Caco-2 (cell line): ENCODE results near the gene RILP. TPM values are rescaled to one million over a fixed set of nuclear protein-coding genes. Genes with fewer than 3 reads are reported as not detected.

Experiments
- BruUV-seq: library from RNA; stranded (reverse); fragments of 400-500 nt; replicated peaks from 2 replicates; lab custom pipeline; 2021; lab: Mats Ljungman, UMichigan
- CTCF ChIA-PET: fragments of 300-600 bp; sonication (Branson Sonifier 250); formaldehyde crosslinking; loops from one replicate; lab custom pipeline; 2022; ENCODE audit warnings: antibody characterized with exemption; lab: Charles Lee
- POLR2A ChIA-PET: fragments of 300-600 bp; sonication (Branson Sonifier 250); formaldehyde crosslinking; loops from one replicate; lab custom pipeline; 2022; ENCODE audit warnings: antibody characterized with exemption; lab: Charles Lee
- DNase-seq, 2 experiments: peaks; one replicate each; pipeline versions ENCODE4 v3.0.0 to v3.0.0-alpha.2; 2020 to 2022
- H3K27me3 ChIP-seq: replicated peaks from 2 replicates; pipeline ENCODE4 v1.6.0; 2011; ENCODE audit warnings: low read length; ENCODE audit not compliant: control insufficient read depth, insufficient read depth
- H3K36me3 ChIP-seq: 2 replicates; pipeline ENCODE4 v1.5.1; 2011; ENCODE audit warnings: low read length; ENCODE audit not compliant: control insufficient read depth, insufficient read depth
- H3K4me1 ChIP-seq: fragments of 250-450 bp; sonication (Bioruptor Pico); 2 replicates; pipeline ENCODE4 v1.5.1; 2020; ENCODE audit warnings: mild to moderate bottlenecking
- H3K4me3 ChIP-seq: 2 replicates; pipeline ENCODE4 v1.5.1; 2011; ENCODE audit warnings: low read depth, mild to moderate bottlenecking, control low read depth, low read length
- H3K9me3 ChIP-seq: fragments of 250-450 bp; sonication (Bioruptor Pico); 2 replicates; pipeline ENCODE4 v1.5.1; 2020; ENCODE audit warnings: mild to moderate bottlenecking, moderate library complexity
- H3K27ac Mint-ChIP-seq: one replicate; pipeline ENCODE4 v1.8.0; 2022; ENCODE audit warnings: mixed read lengths; ENCODE audit not compliant: unreplicated experiment
- H3K27me3 Mint-ChIP-seq: one replicate; pipeline ENCODE4 v1.8.0; 2022; ENCODE audit warnings: mixed read lengths; ENCODE audit not compliant: insufficient read depth, unreplicated experiment
- H3K36me3 Mint-ChIP-seq: one replicate; pipeline ENCODE4 v1.8.0; 2022; ENCODE audit warnings: mild to moderate bottlenecking, mixed read lengths; ENCODE audit not compliant: insufficient read depth, unreplicated experiment
- H3K4me1 Mint-ChIP-seq: one replicate; pipeline ENCODE4 v1.8.0; 2022; ENCODE audit warnings: low read depth, mixed read lengths; ENCODE audit not compliant: unreplicated experiment
- H3K4me3 Mint-ChIP-seq: one replicate; pipeline ENCODE4 v1.8.0; 2022; ENCODE audit warnings: mild to moderate bottlenecking, moderate library complexity, mixed read lengths; ENCODE audit not compliant: unreplicated experiment
- H3K9me3 Mint-ChIP-seq: one replicate; pipeline ENCODE4 v1.8.0; 2022; ENCODE audit warnings: mixed read lengths; ENCODE audit not compliant: unreplicated experiment
- intact Hi-C: fragments of 100-400 bp; cut with micrococcal nuclease; formaldehyde crosslinking; loops from one replicate; pipeline ENCODE4 v1.10.0; 2022; ENCODE audit not compliant: unreplicated experiment
- total RNA-seq: library from RNA; stranded (reverse); gene quantifications from 2 replicates; pipeline ENCODE4 v1.2.3, GENCODE V29; 2022
- TF ChIP-seq, protein P1 (sequence below), 2 experiments: fragments of 200-600 bp in 1 of 2; IDR thresholded peaks; 1 replicate in 1 of 2; 2 replicates in 1 of 2; pipeline versions ENCODE4 v1.5.1 to v1.8.0; 2011 to 2022; ENCODE audit warnings: antibody characterized with exemption in 1 of 2, control low read depth in 1 of 2, inconsistent platforms in 1 of 2, low read depth in 1 of 2, low read length in 1 of 2, mild to moderate bottlenecking in 1 of 2, moderate library complexity in 1 of 2; ENCODE audit not compliant: insufficient read depth in 1 of 2, severe bottlenecking in 1 of 2, unreplicated experiment in 1 of 2

The RILP gene
- total RNA-seq, 1 experiment from 2014 or later, result 4.2 TPM

DNA sequence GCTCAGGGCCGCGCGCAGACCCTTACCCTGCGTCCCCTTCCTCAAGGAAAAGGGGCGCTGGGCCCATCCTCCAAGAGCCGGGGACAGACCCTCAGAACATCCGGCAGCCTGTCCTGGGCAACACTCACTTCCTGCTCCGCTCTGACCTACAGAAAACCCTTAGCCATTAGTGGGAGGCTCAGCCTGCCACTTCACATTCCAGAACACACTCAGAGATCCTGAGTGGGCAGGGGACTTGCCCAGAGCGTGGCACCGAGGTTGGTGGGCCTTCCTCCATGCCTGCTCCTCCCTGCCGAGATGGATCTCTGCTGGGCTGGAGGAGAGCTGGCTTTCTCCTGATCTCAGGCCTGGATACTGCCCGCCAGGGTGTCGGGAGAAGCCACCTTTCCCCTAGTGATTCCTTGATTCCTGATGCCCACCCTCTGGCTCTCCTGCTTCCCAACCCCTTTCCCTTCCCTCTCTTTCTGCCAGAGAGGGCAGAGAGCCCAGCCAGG, 5.6 kb downstream of the RILP start:
- Histone ChIP-seq H3K27me3 (no peaks in the 10 kb centered on the region), H3K36me3 (no peaks in the 10 kb centered on the region; the same call in 1 of the 2 replicates), H3K4me3 (peak overlapping the region; percentile 60), H3K4me1 (peaks cover 13% of the 10 kb centered on the region; the same call in 1 of the 2 replicates), H3K9me3 (no peaks in the 10 kb centered on the region)
- Mint-ChIP-seq H3K4me1 (no peaks in the 10 kb centered on the region), H3K4me3 (peak overlapping the region; percentile 79), H3K27ac (no peak overlapping the region), H3K9me3 (no peaks in the 10 kb centered on the region), H3K36me3 (peaks cover 9% of the 10 kb centered on the region), H3K27me3 (no peaks in the 10 kb centered on the region)
- POLR2A ChIA-PET, result interaction anchor here (1.2 kb wide), 1 partner anchor 73 kb away, joined by 4 read pairs; no protein-coding TSS in a partner anchor
- intact Hi-C loops, result loop anchor here (1.0 kb wide), 1 partner anchor 16 kb away; the partner anchor contains the start of gene SLC43A2
- DNase-seq, result no peak
- CTCF ChIA-PET, result interaction anchor here (0.6 to 1.2 kb wide), 5 partner anchors 14 to 273 kb away, joined by 3 to 7 read pairs (median 3); no protein-coding TSS in a partner anchor
- TF ChIP-seq, protein P1, sequence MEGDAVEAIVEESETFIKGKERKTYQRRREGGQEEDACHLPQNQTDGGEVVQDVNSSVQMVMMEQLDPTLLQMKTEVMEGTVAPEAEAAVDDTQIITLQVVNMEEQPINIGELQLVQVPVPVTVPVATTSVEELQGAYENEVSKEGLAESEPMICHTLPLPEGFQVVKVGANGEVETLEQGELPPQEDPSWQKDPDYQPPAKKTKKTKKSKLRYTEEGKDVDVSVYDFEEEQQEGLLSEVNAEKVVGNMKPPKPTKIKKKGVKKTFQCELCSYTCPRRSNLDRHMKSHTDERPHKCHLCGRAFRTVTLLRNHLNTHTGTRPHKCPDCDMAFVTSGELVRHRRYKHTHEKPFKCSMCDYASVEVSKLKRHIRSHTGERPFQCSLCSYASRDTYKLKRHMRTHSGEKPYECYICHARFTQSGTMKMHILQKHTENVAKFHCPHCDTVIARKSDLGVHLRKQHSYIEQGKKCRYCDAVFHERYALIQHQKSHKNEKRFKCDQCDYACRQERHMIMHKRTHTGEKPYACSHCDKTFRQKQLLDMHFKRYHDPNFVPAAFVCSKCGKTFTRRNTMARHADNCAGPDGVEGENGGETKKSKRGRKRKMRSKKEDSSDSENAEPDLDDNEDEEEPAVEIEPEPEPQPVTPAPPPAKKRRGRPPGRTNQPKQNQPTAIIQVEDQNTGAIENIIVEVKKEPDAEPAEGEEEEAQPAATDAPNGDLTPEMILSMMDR (IDR thresholded peaks at IDR 0.05; ENCODE audit: insufficient read depth in 1 of 2, low read depth in 1 of 2, low read length in 1 of 2, severe bottlenecking in 1 of 2, unreplicated experiment in 1 of 2), result no peak
- no TSS peak for BruUV-seq

DNA sequence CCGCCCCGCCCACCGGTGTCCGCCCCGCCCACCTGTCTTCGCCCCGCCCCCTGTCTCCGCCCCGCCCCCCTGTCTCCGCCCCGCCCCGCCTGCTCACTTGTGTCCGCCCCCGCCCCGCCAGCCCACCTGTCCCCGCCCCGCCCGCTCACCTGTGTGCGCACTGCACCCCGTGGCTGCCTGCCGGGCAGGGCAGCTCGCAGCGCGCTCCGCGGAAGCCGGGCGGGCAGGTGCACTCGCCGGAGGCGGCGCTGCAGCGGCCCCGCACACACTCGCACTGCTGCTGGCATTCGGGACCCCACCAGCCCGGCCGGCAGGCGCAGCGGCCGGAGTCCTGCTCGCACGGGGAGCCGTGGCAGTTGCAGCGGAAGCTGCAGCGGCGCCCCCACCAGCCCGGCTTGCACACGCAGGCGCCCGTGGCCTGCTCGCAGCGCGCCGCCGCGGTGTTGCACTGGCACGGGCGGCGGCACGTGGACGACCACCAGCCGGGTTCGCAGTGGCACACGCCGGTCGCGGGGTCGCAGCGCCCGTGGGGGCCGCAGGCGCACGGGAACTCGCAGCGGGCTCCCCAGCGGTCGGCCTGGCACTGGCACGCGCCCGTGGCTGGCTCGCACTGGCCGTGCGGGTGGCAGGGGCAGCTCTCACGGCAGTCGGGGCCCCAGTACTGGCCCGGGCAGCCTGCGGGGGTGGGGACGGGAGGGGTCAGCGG, 6.2 kb downstream of the RILP start:
- H3K9me3 ChIP-seq, result no peaks in the 10 kb centered on the region
- Mint-ChIP-seq H3K27ac (peak overlapping the region; percentile 10), H3K36me3 (peaks cover 9% of the 10 kb centered on the region), H3K4me1 (no peaks in the 10 kb centered on the region), H3K9me3 (no peaks in the 10 kb centered on the region), H3K4me3 (peak overlapping the region; percentile 79), H3K27me3 (no peaks in the 10 kb centered on the region)
- intact Hi-C loops, result loop anchor here (1.0 kb wide), 1 partner anchor 15 kb away; the partner anchor contains the start of gene SLC43A2
- H3K27me3 ChIP-seq, result no peaks in the 10 kb centered on the region
- no peaks in the 10 kb centered on the region; the same call in 1 of the 2 replicates for H3K36me3 ChIP-seq
- TF ChIP-seq, protein P1 (IDR thresholded peaks at IDR 0.05; ENCODE audit: insufficient read depth in 1 of 2, low read depth in 1 of 2, low read length in 1 of 2, severe bottlenecking in 1 of 2, unreplicated experiment in 1 of 2), result peak; percentile 23 to 49
- POLR2A ChIA-PET, result interaction anchor here (1.2 kb wide), 1 partner anchor 73 kb away, joined by 4 read pairs; no protein-coding TSS in a partner anchor
- H3K4me3 ChIP-seq, result peak overlapping the region; percentile 60
- CTCF ChIA-PET, result interaction anchor here (0.6 to 1.2 kb wide), 8 partner anchors 13 to 389 kb away, joined by 3 to 7 read pairs (median 4); no protein-coding TSS in a partner anchor
- H3K4me1 ChIP-seq, result peaks cover 13% of the 10 kb centered on the region; the same call in 1 of the 2 replicates
- DNase-seq, result peak; percentile 91 to 92
- BruUV-seq, result no TSS peak

DNA sequence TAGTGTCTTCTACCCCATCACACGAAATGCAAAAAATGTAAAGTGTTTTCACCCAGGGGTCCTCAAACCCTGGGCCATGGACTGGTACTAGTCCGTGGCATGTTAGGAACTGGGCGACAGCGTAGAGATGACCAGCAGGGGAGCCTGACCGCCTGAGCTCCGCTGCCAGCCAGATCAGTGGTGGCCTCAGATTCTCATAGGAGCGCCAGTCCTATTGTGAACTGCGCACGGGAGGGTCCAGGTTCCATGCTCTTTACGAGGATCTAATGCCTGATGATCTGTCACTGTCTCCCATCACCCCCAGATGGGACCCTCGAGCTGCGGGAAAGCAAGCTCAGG, 8.6 kb downstream of the RILP start:
- no peaks in the 10 kb centered on the region for H3K4me1 Mint-ChIP-seq
- no peak overlapping the region for H3K4me3 ChIP-seq
- no peak for DNase-seq
- intact Hi-C loops, result no loop called here
- TF ChIP-seq, protein P1 (IDR thresholded peaks at IDR 0.05; ENCODE audit: insufficient read depth in 1 of 2, low read depth in 1 of 2, low read length in 1 of 2, severe bottlenecking in 1 of 2, unreplicated experiment in 1 of 2), result no peak
- H3K27ac Mint-ChIP-seq, result no peak overlapping the region
- no TSS peak for BruUV-seq
- POLR2A ChIA-PET, result interaction anchor here (1.3 kb wide), 1 partner anchor 76 kb away, joined by 3 read pairs; no protein-coding TSS in a partner anchor
- CTCF ChIA-PET, result interaction anchor here (0.9 kb wide), 1 partner anchor 11 kb away, joined by 3 read pairs; no protein-coding TSS in a partner anchor
- H3K4me1 ChIP-seq, result peaks cover 9% of the 10 kb centered on the region; the same call in 1 of the 2 replicates
- no peaks in the 10 kb centered on the region for H3K9me3 Mint-ChIP-seq
- no peaks in the 10 kb centered on the region for H3K36me3 ChIP-seq
- H3K27me3 Mint-ChIP-seq, result no peaks in the 10 kb centered on the region
- H3K4me3 Mint-ChIP-seq, result no peak overlapping the region
- H3K27me3 ChIP-seq, result no peaks in the 10 kb centered on the region
- no peaks in the 10 kb centered on the region for H3K9me3 ChIP-seq
- peaks cover 9% of the 10 kb centered on the region for H3K36me3 Mint-ChIP-seq
